Adrenal gland (tissue), 12 donors: Measurements from ENCODE around the gene TENT5C. TPM values are rescaled to one million over a fixed set of nuclear protein-coding genes. Genes with fewer than 3 reads are reported as not detected.

Experiments
- DNase-seq, 7 donors: peaks; one replicate each; pipeline ENCODE4 v3.0.0-alpha.2; 2019 to 2020
- H3K27ac ChIP-seq, 5 donors: fragments of 200-600 bp; sonication (generic) in 4 of 5; 1 replicate in 3 of 5; 2 replicates in 2 of 5; pipeline versions ENCODE4 v1.5.1 to v1.8.0; 2016 to 2020; ENCODE audit warnings: mild to moderate bottlenecking in 1 of 5
- H3K27me3 ChIP-seq: fragments of 200-600 bp; 2 replicates; pipeline ENCODE4 v1.8.0; 2021
- H3K36me3 ChIP-seq, 2 donors: fragments of 200-600 bp; replicated peaks in 1 of 2; 1 replicate in 1 of 2; 2 replicates in 1 of 2; pipeline versions ENCODE4 v1.5.1 to v1.8.0; 2018 to 2022
- H3K4me1 ChIP-seq, 2 donors: fragments of 200-600 bp; replicated peaks in 1 of 2; 1 replicate in 1 of 2; 2 replicates in 1 of 2; pipeline versions ENCODE4 v1.5.1 to v1.8.0; 2018 to 2021
- H3K4me3 ChIP-seq, 4 donors: fragments of 200-600 bp; sonication (generic) in 3 of 4; one replicate each; pipeline ENCODE4 v1.5.1; 2016 to 2018
- H3K9me3 ChIP-seq, 3 donors: fragments of 200-600 bp; sonication (generic) in 1 of 3; replicated peaks in 1 of 3; 1 replicate in 2 of 3; 2 replicates in 1 of 3; pipeline versions ENCODE4 v1.5.1 to v1.8.0; 2016 to 2021
- CTCF ChIP-seq, 6 experiments: fragments of 450-650 bp in 4 of 6; fragments of 200-600 bp in 2 of 6; sonication (generic) in 1 of 6; IDR thresholded peaks; 1 replicate in 5 of 6; 2 replicates in 1 of 6; pipeline versions ENCODE4 v1.5.1 to v1.8.0; 2016 to 2021; ENCODE audit warnings: antibody characterized with exemption in 6 of 6, mild to moderate bottlenecking in 2 of 6, moderate library complexity in 1 of 6
- POLR2A ChIP-seq, 2 donors: fragments of 450-650 bp; IDR thresholded peaks; one replicate each; pipeline ENCODE4 v1.6.1; 2017; ENCODE audit warnings: antibody characterized with exemption in 2 of 2, mild to moderate bottlenecking in 2 of 2, moderate library complexity in 1 of 2
- WGBS, 4 donors: extraction: QIAGEN DNeasy Blood & Tissue Kit in 2 of 4; methylation state at CpG; one replicate each; pipeline versions ENCODE4 v1.1.5 to v1.1.7; 2013 to 2017; 5-methylcytosine and 5-hydroxymethylcytosine counted together
- intact Hi-C, 2 donors: fragments of 100-400 bp; cut with DNase I; formaldehyde crosslinking; loops; one replicate each; pipeline versions ENCODE4 v1.14.1 to v1.15.0; 2022 to 2023
- polyA plus RNA-seq, 3 donors: library from polyadenylated mRNA; stranded (reverse); fragments of 200-250 nt in 2 of 3; fragments of 350-450 nt in 1 of 3; fragmentation: Illumina TruSeq in 1 of 3; extraction: RNeasy Lipid Tissue Mini Kit (QIAGEN cat#74804) in 1 of 3; gene quantifications; one replicate each; pipeline ENCODE4 v1.2.3, GENCODE V29; 2013 to 2014
- total RNA-seq, 9 donors: library from RNA; depleted of rRNA in 4 of 9; stranded (reverse); fragments of >200 nt in 4 of 9; fragments of 120-200 nt in 1 of 9; fragmentation: NEBNext Ultra II Directional in 1 of 9; extraction: Animal tissue kit (Norgen Biotek cat#: 25700) in 1 of 9; gene quantifications; one replicate each; pipeline versions ENCODE4 v1.1.0 to v1.2.4, GENCODE V29; 2013 to 2023
- donor health status: healthy with polysubstance abuse.
- donor health status: Bipolar disorder and iron deficiency.
- donor health status: DM: yes; HTN: yes; CAD: no.
- donor health status: DM: no; HTN: no; CAD: no.
- donor health status: DM: no; HTN: no; CAD: no.
- donor health status: DM: yes; HTN: yes; CAD: no.

The TENT5C gene
- total and polyA plus RNA-seq, 12 donors: 0.54 to 8.5 (median 2.0) TPM

DNA sequence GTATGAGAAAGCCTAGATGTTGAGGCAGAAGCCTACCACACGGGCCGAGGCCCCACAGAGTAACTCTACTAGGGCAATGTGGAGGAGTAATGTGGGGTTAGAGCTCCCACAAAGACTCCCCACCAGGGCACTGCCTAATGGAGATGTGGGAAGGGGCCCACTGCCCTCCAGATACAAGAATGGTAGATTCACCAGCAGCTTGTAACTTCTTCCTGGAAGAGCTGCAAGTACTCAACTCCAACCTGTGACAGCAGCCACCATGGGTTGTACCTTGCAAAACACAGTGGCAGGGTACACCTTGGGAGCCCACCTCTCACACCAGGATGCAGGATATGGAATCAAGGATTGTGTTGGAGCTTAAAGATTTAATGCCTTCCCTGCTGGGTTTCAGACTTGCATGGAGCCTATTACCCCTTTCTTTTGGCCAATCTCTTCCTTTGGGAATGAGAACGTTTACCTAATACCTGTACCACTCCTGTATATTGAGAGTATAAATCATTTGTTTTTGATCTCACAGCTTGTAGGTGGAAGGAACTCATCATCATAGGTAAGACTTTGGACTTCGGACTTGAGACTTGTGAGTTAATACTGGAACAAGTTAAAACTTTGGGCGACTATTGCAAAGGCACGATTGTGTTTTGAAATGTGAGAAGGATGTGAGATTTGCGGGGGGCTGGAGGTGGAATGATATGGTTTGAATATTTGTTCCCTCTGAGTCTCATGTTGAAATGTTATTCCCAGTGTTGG lies 57.5 kb downstream of the TENT5C start:
- H3K36me3 ChIP-seq: no peaks in the 10 kb centered on the region
- TF ChIP-seq POLR2A (IDR thresholded peaks at IDR 0.05): no peak
- TF ChIP-seq CTCF (IDR thresholded peaks at IDR 0.05): no peak
- H3K27ac ChIP-seq: no peak overlapping the region
- no peak overlapping the region for H3K4me3 ChIP-seq
- no peaks in the 10 kb centered on the region for H3K27me3 ChIP-seq
- no peak for DNase-seq
- WGBS, 4 donors: 85 to 92% (median 89%) methylated on average over 5 to 7 of the region's 7 CpGs
- no peaks in the 10 kb centered on the region for H3K9me3 ChIP-seq
- H3K4me1 ChIP-seq: no peaks in the 10 kb centered on the region
- intact Hi-C loops: no loop called here

DNA sequence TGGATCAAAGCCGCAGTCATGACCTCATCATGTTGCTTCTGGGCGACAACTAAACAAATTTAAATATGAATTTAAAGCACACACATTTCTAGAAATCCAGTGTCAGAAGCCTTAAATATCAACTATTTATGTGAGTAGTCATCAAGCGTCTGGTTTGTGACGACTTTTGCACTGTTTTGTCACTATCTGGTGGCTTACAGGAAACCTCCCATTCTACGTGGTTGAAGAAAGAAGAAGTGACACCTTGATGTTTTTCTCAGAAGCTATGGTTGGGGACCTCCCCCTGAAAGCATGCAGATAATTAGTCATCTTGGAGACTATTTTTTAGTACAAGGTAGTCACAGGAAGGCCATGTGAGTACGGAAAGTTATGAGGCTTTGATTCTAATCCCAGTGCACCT lies 58.5 kb downstream of the TENT5C start:
- Histone ChIP-seq H3K36me3 (no peaks in the 10 kb centered on the region), H3K27ac (no peak overlapping the region), H3K4me3 (no peak overlapping the region), H3K4me1 (no peaks in the 10 kb centered on the region), H3K27me3 (no peaks in the 10 kb centered on the region), H3K9me3 (no peaks in the 10 kb centered on the region)
- WGBS, 4 donors: 79 to 81% (median 81%) methylated on average over 6 of the region's 6 CpGs
- TF ChIP-seq CTCF (IDR thresholded peaks at IDR 0.05) (no peak), POLR2A (IDR thresholded peaks at IDR 0.05) (no peak)
- DNase-seq: no peak
- intact Hi-C loops: no loop called here

DNA sequence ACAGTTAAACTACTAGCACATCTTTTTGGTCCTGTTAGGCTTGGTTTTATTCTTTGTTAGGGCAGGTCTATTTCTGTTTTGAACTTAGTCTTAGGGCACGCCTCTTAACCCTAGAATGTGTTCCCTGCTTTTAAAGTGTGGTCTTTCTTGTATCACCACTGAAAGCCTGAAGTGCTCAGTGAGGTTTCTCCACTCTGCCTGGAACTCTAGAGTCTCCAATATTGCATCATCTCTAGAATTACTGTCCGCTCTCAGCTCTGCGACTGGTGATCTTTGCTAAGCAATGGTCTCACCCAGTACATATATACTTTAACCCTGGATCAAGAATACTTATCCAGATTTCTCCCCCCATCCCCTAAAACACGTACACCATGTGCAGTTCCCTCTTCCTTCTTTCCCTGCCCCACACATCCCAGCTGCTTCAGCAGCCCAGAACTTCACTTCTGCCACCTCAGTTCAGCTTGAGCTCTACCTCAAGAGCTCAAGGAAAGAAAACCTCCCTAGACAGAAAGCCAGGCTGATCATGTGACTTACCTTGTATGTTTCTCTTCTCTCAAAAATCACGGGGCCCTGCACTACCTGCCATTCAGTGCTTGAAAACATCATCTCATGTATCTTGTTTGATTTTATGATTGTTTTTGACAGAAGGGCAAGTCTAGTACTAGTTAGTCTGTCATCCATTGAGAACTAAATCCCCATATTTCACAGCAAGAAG lies 59.9 kb downstream of the TENT5C start:
- DNase-seq: no peak
- H3K4me1 ChIP-seq: no peaks in the 10 kb centered on the region
- TF ChIP-seq POLR2A (IDR thresholded peaks at IDR 0.05) (no peak), CTCF (IDR thresholded peaks at IDR 0.05) (no peak)
- H3K9me3 ChIP-seq: no peaks in the 10 kb centered on the region
- no peaks in the 10 kb centered on the region for H3K36me3 ChIP-seq
- no peaks in the 10 kb centered on the region for H3K27me3 ChIP-seq
- intact Hi-C loops: no loop called here
- 84 to 87% (median 85%) methylated on average over 5 of the region's 5 CpGs for WGBS, 4 donors
- no peak overlapping the region for H3K27ac ChIP-seq
- H3K4me3 ChIP-seq: no peak overlapping the region

DNA sequence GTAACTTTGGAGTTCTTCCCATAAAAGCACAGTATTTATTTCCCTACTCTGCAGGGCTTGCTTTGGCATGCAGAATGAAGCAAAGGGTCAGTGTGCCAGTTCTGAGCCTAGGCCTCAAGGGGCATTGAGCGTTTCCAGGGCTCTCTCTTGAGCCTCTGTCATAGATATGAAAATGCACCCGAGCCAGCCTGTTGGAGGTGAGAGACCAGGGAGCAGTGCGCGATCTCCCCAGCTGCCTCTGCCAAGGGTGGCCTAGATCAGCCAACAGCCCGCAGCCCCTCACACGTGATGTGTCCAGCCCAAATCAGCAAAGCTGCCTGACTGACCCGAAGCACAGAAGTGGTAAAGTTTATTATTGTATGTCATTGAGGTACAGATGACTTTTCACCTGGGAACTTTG lies 63.7 kb downstream of the TENT5C start:
- Histone ChIP-seq H3K36me3 (no peaks in the 10 kb centered on the region), H3K4me3 (no peak overlapping the region), H3K27ac (no peak overlapping the region), H3K9me3 (no peaks in the 10 kb centered on the region), H3K27me3 (no peaks in the 10 kb centered on the region), H3K4me1 (peaks cover 0 to 9% of the 10 kb centered on the region in 2 donors)
- 75 to 89% (median 84%) methylated on average over 4 to 7 of the region's 7 CpGs for WGBS, 4 donors
- intact Hi-C loops: no loop called here
- DNase-seq: no peak
- TF ChIP-seq CTCF (IDR thresholded peaks at IDR 0.05) (no peak), POLR2A (IDR thresholded peaks at IDR 0.05) (no peak)
